Stimulated activated naive B cell treated with anti-CD40 and anti-IgM and Interleukin-4, amounts not matched to agents 10 μg/mL and 1 μg/mL and 100 μg/mL, for 72 hours (primary cell): ENCODE data around the gene XIAP.
"Not testable (repeated sequence)": the region's sequence is repeated elsewhere in the genome, so short reads cannot be mapped to it uniquely, and the experiment has no call there.

Experiments
- ATAC-seq, 2 donors: fragments of 150-1000 bp; cut with Tn5 transposase; replicated peaks; 2 replicates each; pipeline ENCODE4 v1.10.0; 2021; ENCODE audit warnings: moderate library complexity in 1 of 2
- DNase-seq: peaks from one replicate; pipeline ENCODE4 v3.0.0; 2021
- H3K27ac Mint-ChIP-seq: one replicate; pipeline ENCODE4 v1.8.0; 2022; ENCODE audit warnings: mild to moderate bottlenecking, mixed read lengths
- H3K27me3 Mint-ChIP-seq, 2 donors: one replicate each; pipeline ENCODE4 v1.8.0; 2022; ENCODE audit warnings: mixed read lengths in 2 of 2
- H3K36me3 Mint-ChIP-seq, 2 donors: one replicate each; pipeline ENCODE4 v1.8.0; 2022; ENCODE audit warnings: mixed read lengths in 2 of 2, mild to moderate bottlenecking in 1 of 2
- H3K4me1 Mint-ChIP-seq, 2 donors: one replicate each; pipeline ENCODE4 v1.8.0; 2022; ENCODE audit warnings: mixed read lengths in 2 of 2, mild to moderate bottlenecking in 1 of 2
- H3K4me3 Mint-ChIP-seq, 2 donors: one replicate each; pipeline ENCODE4 v1.8.0; 2022; ENCODE audit warnings: mild to moderate bottlenecking in 2 of 2, mixed read lengths in 2 of 2, moderate library complexity in 1 of 2
- H3K9me3 Mint-ChIP-seq, 2 donors: one replicate each; pipeline ENCODE4 v1.8.0; 2022; ENCODE audit warnings: mixed read lengths in 2 of 2, mild to moderate bottlenecking in 1 of 2

XIAP gene

DNA sequence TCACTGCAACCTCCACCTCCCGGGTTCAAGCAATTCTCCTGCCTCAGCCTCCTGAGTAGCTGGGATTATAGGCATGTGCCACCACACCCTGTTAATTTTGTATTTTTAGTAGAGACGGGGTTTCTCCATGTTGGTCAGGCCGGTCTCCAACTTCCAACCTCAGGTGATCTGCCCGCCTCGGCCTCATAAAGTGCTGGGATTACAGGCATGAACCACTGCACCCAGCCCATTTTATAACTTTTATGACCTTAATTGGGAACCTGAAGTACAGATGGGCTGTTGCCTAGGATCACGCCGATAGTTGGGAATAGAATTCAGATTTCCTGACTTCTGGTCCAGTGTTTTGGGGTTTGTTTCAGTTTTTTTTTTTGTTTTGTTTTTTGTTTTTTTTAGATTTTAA, 43.4 kb downstream of the XIAP start:
- not testable (repeated sequence) for ATAC-seq, H3K9me3 Mint-ChIP-seq, DNase-seq, H3K4me3 Mint-ChIP-seq, H3K27me3 Mint-ChIP-seq, H3K27ac Mint-ChIP-seq
- Mint-ChIP-seq H3K36me3 (peaks cover 15 to 33% of the 10 kb centered on the region in 2 donors), H3K4me1 (peaks cover 13 to 28% of the 10 kb centered on the region in 2 donors)

- no peak for ATAC-seq
- Mint-ChIP-seq H3K9me3 (no peaks in the 10 kb centered on the region), H3K36me3 (peaks cover 17 to 35% of the 10 kb centered on the region in 2 donors), H3K27me3 (no peaks in the 10 kb centered on the region), H3K4me3 (no peak overlapping the region), H3K4me1 (peaks cover 13 to 28% of the 10 kb centered on the region in 2 donors), H3K27ac (peak overlapping the region; percentile 68)
- DNase-seq = no peak
Observed at GRCh38 chrX:123905332-123905731, 45.5 kb downstream of the XIAP start.

DNA sequence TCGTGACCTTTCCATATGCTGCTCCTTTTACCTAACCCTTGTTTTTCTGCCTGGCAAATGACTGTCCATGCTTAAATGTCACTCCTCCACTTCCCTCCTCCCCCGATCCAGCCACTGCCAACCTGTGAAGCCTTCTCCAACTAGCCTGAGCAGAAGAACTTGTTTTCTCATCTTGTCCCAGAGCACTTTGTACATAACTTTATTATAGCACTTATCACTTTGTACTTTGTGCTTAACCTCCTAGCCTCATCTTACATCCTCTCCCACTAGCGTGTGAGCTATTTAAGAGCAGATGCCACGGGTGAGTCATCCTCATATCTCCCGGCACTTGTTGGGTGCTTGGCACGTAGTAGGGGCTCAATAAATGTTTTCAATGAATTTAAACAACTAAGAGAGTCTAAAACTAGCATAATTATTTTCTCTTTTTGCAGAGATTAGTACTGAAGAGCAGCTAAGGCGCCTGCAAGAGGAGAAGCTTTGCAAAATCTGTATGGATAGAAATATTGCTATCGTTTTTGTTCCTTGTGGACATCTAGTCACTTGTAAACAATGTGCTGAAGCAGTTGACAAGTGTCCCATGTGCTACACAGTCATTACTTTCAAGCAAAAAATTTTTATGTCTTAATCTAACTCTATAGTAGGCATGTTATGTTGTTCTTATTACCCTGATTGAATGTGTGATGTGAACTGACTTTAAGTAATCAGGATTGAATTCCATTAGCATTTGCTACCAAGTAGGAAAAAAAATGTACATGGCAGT, 46.9 kb downstream of the XIAP start:
- no peaks in the 10 kb centered on the region for H3K9me3 Mint-ChIP-seq
- peak overlapping the region; percentile 3 for H3K27ac Mint-ChIP-seq
- ATAC-seq (no peak), DNase-seq (no peak)
- peaks cover 17 to 30% of the 10 kb centered on the region in 2 donors for H3K36me3 Mint-ChIP-seq
- H3K4me3 Mint-ChIP-seq = no peak overlapping the region
- peaks cover 13 to 28% of the 10 kb centered on the region in 2 donors for H3K4me1 Mint-ChIP-seq
- no peaks in the 10 kb centered on the region for H3K27me3 Mint-ChIP-seq

- Mint-ChIP-seq H3K36me3 (peaks cover 9 to 15% of the 10 kb centered on the region in 2 donors), H3K4me1 (peaks cover 10 to 19% of the 10 kb centered on the region in 2 donors), H3K9me3 (no peaks in the 10 kb centered on the region), H3K4me3 (no peak overlapping the region), H3K27me3 (no peaks in the 10 kb centered on the region), H3K27ac (no peak overlapping the region)
- DNase-seq (no peak), ATAC-seq (no peak)
Observed at GRCh38 chrX:123909523-123909922, 49.7 kb downstream of the XIAP start.

GRCh38 chrX:123917069-123917468, 57.2 kb downstream of the XIAP start:
- no peak overlapping the region for H3K4me3 Mint-ChIP-seq
- DNase-seq (no peak), ATAC-seq (no peak)
- H3K36me3 Mint-ChIP-seq = no peaks in the 10 kb centered on the region
- H3K4me1 Mint-ChIP-seq = no peaks in the 10 kb centered on the region
- no peaks in the 10 kb centered on the region for H3K27me3 Mint-ChIP-seq
- no peaks in the 10 kb centered on the region for H3K9me3 Mint-ChIP-seq
- no peak overlapping the region for H3K27ac Mint-ChIP-seq

GRCh38 chrX:123918106-123918721, 58.4 kb downstream of the XIAP start:
- Mint-ChIP-seq H3K4me3 (no peak overlapping the region), H3K27me3 (no peaks in the 10 kb centered on the region), H3K27ac (no peak overlapping the region), H3K9me3 (no peaks in the 10 kb centered on the region), H3K36me3 (no peaks in the 10 kb centered on the region), H3K4me1 (no peaks in the 10 kb centered on the region)
- ATAC-seq = no peak
- no peak for DNase-seq

GRCh38 chrX:123920105-123920785, 60.4 kb downstream of the XIAP start:
- Mint-ChIP-seq H3K9me3 (no peaks in the 10 kb centered on the region), H3K4me3 (no peak overlapping the region), H3K27me3 (no peaks in the 10 kb centered on the region), H3K4me1 (no peaks in the 10 kb centered on the region), H3K27ac (no peak overlapping the region), H3K36me3 (no peaks in the 10 kb centered on the region)
- no peak for DNase-seq
- ATAC-seq = peak in 1 of 2 donors; percentile 16

- Mint-ChIP-seq H3K4me3 (no peak overlapping the region), H3K4me1 (no peaks in the 10 kb centered on the region), H3K27ac (no peak overlapping the region), H3K36me3 (no peaks in the 10 kb centered on the region), H3K27me3 (no peaks in the 10 kb centered on the region), H3K9me3 (no peaks in the 10 kb centered on the region)
- DNase-seq (no peak), ATAC-seq (no peak)
Observed at GRCh38 chrX:123923211-123923610, 63.4 kb downstream of the XIAP start.

GRCh38 chrX:123924186-123924585, 64.3 kb downstream of the XIAP start:
- peaks cover 0 to 4% of the 10 kb centered on the region in 2 donors for H3K9me3 Mint-ChIP-seq
- H3K4me1 Mint-ChIP-seq = no peaks in the 10 kb centered on the region
- H3K36me3 Mint-ChIP-seq = no peaks in the 10 kb centered on the region
- DNase-seq (no peak), ATAC-seq (no peak)
- no peak overlapping the region for H3K4me3 Mint-ChIP-seq
- H3K27ac Mint-ChIP-seq = no peak overlapping the region
- no peaks in the 10 kb centered on the region for H3K27me3 Mint-ChIP-seq

- ATAC-seq (no peak), DNase-seq (no peak)
- Mint-ChIP-seq H3K4me3 (no peak overlapping the region), H3K27me3 (no peaks in the 10 kb centered on the region), H3K27ac (no peak overlapping the region), H3K4me1 (no peaks in the 10 kb centered on the region), H3K9me3 (peaks cover 3 to 9% of the 10 kb centered on the region in 2 donors), H3K36me3 (peaks cover 0 to 4% of the 10 kb centered on the region in 2 donors)
Observed at GRCh38 chrX:123927845-123928244, 68.0 kb downstream of the XIAP start.

GRCh38 chrX:123932055-123932454, 72.2 kb downstream of the XIAP start:
- H3K4me1 Mint-ChIP-seq, H3K27me3 Mint-ChIP-seq, H3K4me3 Mint-ChIP-seq, ATAC-seq, H3K9me3 Mint-ChIP-seq, DNase-seq, H3K36me3 Mint-ChIP-seq, H3K27ac Mint-ChIP-seq: not testable (repeated sequence)

DNA sequence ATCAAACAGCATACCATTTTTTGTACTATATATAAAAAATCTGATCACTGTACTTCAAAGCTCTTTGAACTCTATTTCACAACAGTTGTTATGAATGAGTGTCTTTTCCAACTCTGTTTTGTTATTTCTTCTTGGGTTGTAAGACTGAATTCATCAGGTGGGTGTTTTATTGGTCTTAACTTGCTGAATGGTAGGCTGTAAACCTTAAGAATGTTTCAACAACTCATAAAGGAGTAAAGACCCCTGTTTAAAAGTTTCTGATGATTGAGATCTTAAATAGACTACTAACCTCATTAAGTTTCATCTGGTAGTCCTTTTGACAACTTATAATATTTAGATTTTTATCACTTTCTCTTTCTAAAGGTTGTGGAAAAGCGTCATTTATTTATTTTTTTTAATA, 83.2 kb downstream of the XIAP start:
- Mint-ChIP-seq H3K36me3 (no peaks in the 10 kb centered on the region), H3K27ac (no peak overlapping the region), H3K9me3 (no peaks in the 10 kb centered on the region), H3K27me3 (no peaks in the 10 kb centered on the region), H3K4me3 (no peak overlapping the region), H3K4me1 (no peaks in the 10 kb centered on the region)
- DNase-seq (no peak), ATAC-seq (no peak)

DNA sequence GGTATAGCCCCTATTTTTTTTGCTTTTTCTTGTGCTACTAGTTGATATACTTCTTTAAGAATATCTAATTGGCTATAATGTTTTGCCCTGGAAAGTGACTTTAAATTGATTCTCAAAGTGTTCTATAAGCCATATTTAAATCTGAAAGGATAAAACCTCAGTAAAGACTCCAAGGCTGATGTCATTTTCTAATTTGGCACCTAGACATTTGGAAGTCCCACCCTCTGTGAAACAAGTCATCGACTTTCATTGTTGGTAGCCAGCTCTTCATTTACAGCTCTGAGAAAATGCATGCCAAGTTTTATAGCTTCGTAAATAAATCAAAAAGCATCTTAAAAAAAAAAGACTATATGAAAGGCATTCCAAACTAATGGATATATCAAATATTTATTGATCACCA, 83.6 kb downstream of the XIAP start:
- Mint-ChIP-seq H3K36me3 (no peaks in the 10 kb centered on the region), H3K9me3 (no peaks in the 10 kb centered on the region), H3K27me3 (no peaks in the 10 kb centered on the region), H3K27ac (no peak overlapping the region), H3K4me3 (no peak overlapping the region), H3K4me1 (no peaks in the 10 kb centered on the region)
- no peak for ATAC-seq
- no peak for DNase-seq

GRCh38 chrX:123949846-123950245, 90.0 kb downstream of the XIAP start:
- peaks cover 0 to 4% of the 10 kb centered on the region in 2 donors for H3K9me3 Mint-ChIP-seq
- H3K4me1 Mint-ChIP-seq = no peaks in the 10 kb centered on the region
- ATAC-seq (no peak), DNase-seq (no peak)
- peaks cover 0 to 1% of the 10 kb centered on the region in 2 donors for H3K36me3 Mint-ChIP-seq
- no peak overlapping the region for H3K27ac Mint-ChIP-seq
- no peaks in the 10 kb centered on the region for H3K27me3 Mint-ChIP-seq
- no peak overlapping the region for H3K4me3 Mint-ChIP-seq
